H4 (cell line): ENCODE data around the gene UBTF. TPM values are rescaled to one million over a fixed set of nuclear protein-coding genes. Genes with fewer than 3 reads are reported as not detected.

ENCODE experiments used
- DNase-seq: peaks from one replicate; pipeline ENCODE4 v3.0.0-alpha.2; 2015; ENCODE audit warnings: low spot score
- total RNA-seq: library from RNA; depleted of rRNA; stranded (reverse); fragments of >200 nt; shearing (Covaris generic); gene quantifications from 2 replicates; pipeline ENCODE4 v1.2.3, GENCODE V29; 2014

UBTF gene
- total RNA-seq, 1 experiment from 2014 or later, result 36.4 TPM

- DNase-seq, result no peak
These were observed 4.6 kb downstream of the UBTF start for GRCh38 chr17:44214896-44215295.

- no peak for DNase-seq
These were observed 5.3 kb downstream of the UBTF start for GRCh38 chr17:44214230-44214494.

- DNase-seq, result no peak
These were observed 5.9 kb downstream of the UBTF start for GRCh38 chr17:44213403-44214229.

GRCh38 chr17:44212507-44213402 lies 6.7 kb downstream of the UBTF start:
- DNase-seq, result no peak

GRCh38 chr17:44211281-44212265 lies 7.9 kb downstream of the UBTF start:
- DNase-seq, result no peak

- no peak for DNase-seq
These were observed 8.9 kb downstream of the UBTF start for GRCh38 chr17:44210342-44211192.

- no peak for DNase-seq
These were observed 9.6 kb downstream of the UBTF start for GRCh38 chr17:44209786-44210341.

GRCh38 chr17:44207743-44208142 lies 11.7 kb downstream of the UBTF start:
- no peak for DNase-seq

- no peak for DNase-seq
These were observed 12.2 kb downstream of the UBTF start for GRCh38 chr17:44207319-44207718.

- DNase-seq, result no peak
These were observed 12.7 kb downstream of the UBTF start for GRCh38 chr17:44206825-44207155.

GRCh38 chr17:44205962-44206824 lies 13.3 kb downstream of the UBTF start:
- DNase-seq, result no peak

- DNase-seq, result no peak
These were observed 15.0 kb downstream of the UBTF start for GRCh38 chr17:44204441-44204882.

- peak; percentile 52 for DNase-seq
These were observed 15.6 kb downstream of the UBTF start for GRCh38 chr17:44203731-44204440.

- DNase-seq, result no peak
These were observed 16.7 kb downstream of the UBTF start for GRCh38 chr17:44202756-44203155.

- no peak for DNase-seq
These were observed 18.9 kb downstream of the UBTF start for GRCh38 chr17:44200478-44201155.

- DNase-seq, result peak; percentile 95
These were observed 19.7 kb downstream of the UBTF start, which contains the start of gene ATXN7L3 for GRCh38 chr17:44199553-44200477. Gene ATXN7L3 (minus strand): TSS chr17:44199884. CDS start chr17:44198070, 1,814 bp downstream.
